Activated CD4-positive, alpha-beta T cell treated with anti-CD3 and anti-CD28 coated beads, Interleukin-2, amount 10 ng/mL, durations not matched to agents 24 days and 14 days (primary cell): ENCODE results near the gene VWA8. TPM values are rescaled to one million over a fixed set of nuclear protein-coding genes. Genes with fewer than 3 reads are reported as not detected.
A peak's percentile ranks its signal among the peaks of the same experiment; 100 is the strongest.
"Not testable (repeated sequence)": the region's sequence is repeated elsewhere in the genome, so short reads cannot be mapped to it uniquely, and the experiment has no call there.

Experiments used
- DNase-seq: peaks from one replicate; pipeline ENCODE4 v3.0.0; 2022
- H3K27ac Mint-ChIP-seq: one replicate; pipeline ENCODE4 v1.8.0; 2022; ENCODE audit warnings: mild to moderate bottlenecking, mixed read lengths
- H3K27me3 Mint-ChIP-seq: one replicate; pipeline ENCODE4 v1.8.0; 2022; ENCODE audit warnings: mixed read lengths
- H3K36me3 Mint-ChIP-seq: one replicate; pipeline ENCODE4 v1.8.0; 2022; ENCODE audit warnings: low read depth, mild to moderate bottlenecking, mixed read lengths
- H3K4me1 Mint-ChIP-seq: one replicate; pipeline ENCODE4 v1.8.0; 2021; ENCODE audit warnings: mixed read lengths
- H3K4me3 Mint-ChIP-seq: one replicate; pipeline ENCODE4 v1.8.0; 2022; ENCODE audit warnings: mild to moderate bottlenecking, moderate library complexity, mixed read lengths
- H3K9me3 Mint-ChIP-seq: one replicate; pipeline ENCODE4 v1.8.0; 2021; ENCODE audit warnings: mixed read lengths
- intact Hi-C: fragments of 100-400 bp; cut with micrococcal nuclease; formaldehyde crosslinking; loops from one replicate; pipeline ENCODE4 v1.15.1; 2023
- total RNA-seq: library from RNA; stranded (reverse); gene quantifications from 2 replicates; pipeline ENCODE4 v1.2.3, GENCODE V29; 2022

VWA8 gene
- total RNA-seq, 1 donor from 2014 or later = 28.4 TPM

GRCh38 chr13:41548910-41549309, 412.0 kb downstream of the VWA8 start:
- no peak for DNase-seq
- Mint-ChIP-seq H3K27me3 (no peaks in the 10 kb centered on the region), H3K9me3 (peaks cover 5% of the 10 kb centered on the region), H3K4me1 (peaks cover 24% of the 10 kb centered on the region), H3K36me3 (no peaks in the 10 kb centered on the region), H3K27ac (no peak overlapping the region), H3K4me3 (no peak overlapping the region)
- intact Hi-C loops = no loop called here

GRCh38 chr13:41548031-41548430, 412.9 kb downstream of the VWA8 start:
- no peaks in the 10 kb centered on the region for H3K36me3 Mint-ChIP-seq
- intact Hi-C loops = no loop called here

GRCh38 chr13:41547251-41548000, 413.5 kb downstream of the VWA8 start:
- intact Hi-C loops = no loop called here
- Mint-ChIP-seq H3K9me3 (peaks cover 8% of the 10 kb centered on the region), H3K36me3 (peaks cover 2% of the 10 kb centered on the region), H3K4me1 (peaks cover 21% of the 10 kb centered on the region), H3K27ac (no peak overlapping the region), H3K27me3 (no peaks in the 10 kb centered on the region), H3K4me3 (no peak overlapping the region)
- peak; percentile 48 for DNase-seq

More at GRCh38 chr13:41548031-41548430, 412.9 kb downstream of the VWA8 start:
- no peak overlapping the region for H3K4me3 Mint-ChIP-seq
- peaks cover 21% of the 10 kb centered on the region for H3K4me1 Mint-ChIP-seq
- H3K27ac Mint-ChIP-seq = no peak overlapping the region
- H3K27me3 Mint-ChIP-seq = no peaks in the 10 kb centered on the region
- H3K9me3 Mint-ChIP-seq = peaks cover 8% of the 10 kb centered on the region
- no peak for DNase-seq

- Mint-ChIP-seq H3K4me3 (no peak overlapping the region), H3K27ac (no peak overlapping the region), H3K36me3 (peaks cover 2% of the 10 kb centered on the region), H3K9me3 (peaks cover 8% of the 10 kb centered on the region), H3K4me1 (peaks cover 21% of the 10 kb centered on the region), H3K27me3 (no peaks in the 10 kb centered on the region)
- no peak for DNase-seq
- intact Hi-C loops = no loop called here
Measured at GRCh38 chr13:41546372-41547190, 414.3 kb downstream of the VWA8 start.

- intact Hi-C loops = no loop called here
- DNase-seq = no peak
- peaks cover 2% of the 10 kb centered on the region for H3K36me3 Mint-ChIP-seq
- no peak overlapping the region for H3K27ac Mint-ChIP-seq
- peaks cover 28% of the 10 kb centered on the region for H3K4me1 Mint-ChIP-seq
- H3K9me3 Mint-ChIP-seq = peaks cover 8% of the 10 kb centered on the region
- no peaks in the 10 kb centered on the region for H3K27me3 Mint-ChIP-seq
- H3K4me3 Mint-ChIP-seq = no peak overlapping the region
Measured at GRCh38 chr13:41545432-41545707, 415.5 kb downstream of the VWA8 start.

- H3K27me3 Mint-ChIP-seq = no peaks in the 10 kb centered on the region
- DNase-seq = peak; percentile 49
- peaks cover 35% of the 10 kb centered on the region for H3K4me1 Mint-ChIP-seq
- H3K9me3 Mint-ChIP-seq = peaks cover 14% of the 10 kb centered on the region
- peak overlapping the region; percentile 25 for H3K27ac Mint-ChIP-seq
- intact Hi-C loops = no loop called here
- no peak overlapping the region for H3K4me3 Mint-ChIP-seq
- H3K36me3 Mint-ChIP-seq = peaks cover 2% of the 10 kb centered on the region
Measured at GRCh38 chr13:41543664-41544300, 417.1 kb downstream of the VWA8 start.

GRCh38 chr13:41542799-41543198, 418.1 kb downstream of the VWA8 start:
- Mint-ChIP-seq H3K4me1 (peaks cover 34% of the 10 kb centered on the region), H3K9me3 (peaks cover 17% of the 10 kb centered on the region)
- intact Hi-C loops, H3K36me3 Mint-ChIP-seq, H3K27me3 Mint-ChIP-seq, H3K4me3 Mint-ChIP-seq, H3K27ac Mint-ChIP-seq: not testable (repeated sequence)
- peak; percentile 45 for DNase-seq

- Mint-ChIP-seq H3K27me3 (peaks cover 8% of the 10 kb centered on the region), H3K36me3 (peaks cover 2% of the 10 kb centered on the region), H3K27ac (no peak overlapping the region), H3K9me3 (peaks cover 22% of the 10 kb centered on the region), H3K4me3 (no peak overlapping the region), H3K4me1 (peaks cover 32% of the 10 kb centered on the region)
- peak; percentile 52 for DNase-seq
- intact Hi-C loops = no loop called here
Measured at GRCh38 chr13:41542281-41542680, 418.6 kb downstream of the VWA8 start.

- peaks cover 2% of the 10 kb centered on the region for H3K36me3 Mint-ChIP-seq
- peaks cover 8% of the 10 kb centered on the region for H3K27me3 Mint-ChIP-seq
- intact Hi-C loops = no loop called here
- H3K9me3 Mint-ChIP-seq = peaks cover 22% of the 10 kb centered on the region
- no peak for DNase-seq
- H3K4me1 Mint-ChIP-seq = peaks cover 29% of the 10 kb centered on the region
- H3K27ac Mint-ChIP-seq = no peak overlapping the region
- no peak overlapping the region for H3K4me3 Mint-ChIP-seq
Measured at GRCh38 chr13:41541142-41541938, 419.6 kb downstream of the VWA8 start.

- intact Hi-C loops, H3K27me3 Mint-ChIP-seq, H3K36me3 Mint-ChIP-seq, H3K27ac Mint-ChIP-seq: not testable (repeated sequence)
- DNase-seq = peak; percentile 83
- Mint-ChIP-seq H3K4me1 (peaks cover 18% of the 10 kb centered on the region), H3K4me3 (peak overlapping the region; percentile 37), H3K9me3 (peaks cover 22% of the 10 kb centered on the region)
Measured at GRCh38 chr13:41540240-41540639, 420.7 kb downstream of the VWA8 start.

GRCh38 chr13:41533266-41534052, 427.4 kb downstream of the VWA8 start:
- intact Hi-C loops = no loop called here
- DNase-seq = peak; percentile 45
- H3K4me3 Mint-ChIP-seq = no peak overlapping the region
- peaks cover 10% of the 10 kb centered on the region for H3K9me3 Mint-ChIP-seq
- H3K4me1 Mint-ChIP-seq = no peaks in the 10 kb centered on the region
- H3K27ac Mint-ChIP-seq = no peak overlapping the region
- H3K27me3 Mint-ChIP-seq = peaks cover 9% of the 10 kb centered on the region
- H3K36me3 Mint-ChIP-seq = no peaks in the 10 kb centered on the region

- H3K27me3 Mint-ChIP-seq = peaks cover 7% of the 10 kb centered on the region
- peaks cover 10% of the 10 kb centered on the region for H3K9me3 Mint-ChIP-seq
- no peaks in the 10 kb centered on the region for H3K4me1 Mint-ChIP-seq
- H3K4me3 Mint-ChIP-seq = no peak overlapping the region
- no peak overlapping the region for H3K27ac Mint-ChIP-seq
- intact Hi-C loops = no loop called here
- DNase-seq = peak; percentile 32
- no peaks in the 10 kb centered on the region for H3K36me3 Mint-ChIP-seq
Measured at GRCh38 chr13:41528021-41528420, 432.9 kb downstream of the VWA8 start.
